A549 (cell line): ENCODE data around the gene MINDY1. TPM values are rescaled to one million over a fixed set of nuclear protein-coding genes. Genes with fewer than 3 reads are reported as not detected.

Experiments
- ATAC-seq, 2 experiments: fragments of 200-7000 bp in 1 of 2; fragments of >200 bp in 1 of 2; cut with Nextera tagmentation in 1 of 2; cut with Tn5 transposase in 1 of 2; 3 replicates each; pipeline versions ENCODE4 v1.8.0 to v1.9.1; 2018 to 2020; ENCODE audit warnings: mild to moderate bottlenecking in 1 of 2, moderate library complexity in 1 of 2
- CTCF ChIA-PET: fragments of 300-600 bp; sonication (Branson Sonifier 250); formaldehyde crosslinking; extraction: SDS; loops from one replicate; lab custom pipeline; 2021; ENCODE audit warnings: antibody characterized with exemption, inconsistent platforms; lab: Yijun Ruan, JAX
- POLR2A ChIA-PET: fragments of 350-600 bp; formaldehyde crosslinking; extraction: SDS; loops from one replicate; lab custom pipeline; 2021; ENCODE audit warnings: antibody characterized with exemption, inconsistent platforms; lab: Yijun Ruan, JAX
- DNase-seq, 2 experiments: peaks; one replicate each; pipeline versions ENCODE4 v3.0.0 to v3.0.0-alpha.2; 2011 to 2016; ENCODE audit warnings: low read depth in 1 of 2, low spot score in 1 of 2
- FAIRE-seq: peaks from 2 replicates; lab custom pipeline; 2011; peaks lifted over from hg19 to GRCh38; lab: Jason Lieb, UNC
- H3K27ac ChIP-seq, 2 experiments: fragments of >200 bp; sonication (Bioruptor Twin); formaldehyde crosslinking; 3 replicates each; pipeline ENCODE4 v1.5.1; 2016 to 2017
- H3K4me1 ChIP-seq: fragments of >200 bp; sonication (Bioruptor Twin); formaldehyde crosslinking; 3 replicates; pipeline ENCODE4 v1.6.1; 2016
- H3K4me2 ChIP-seq: fragments of >200 bp; sonication (Bioruptor Twin); formaldehyde crosslinking; 3 replicates; pipeline ENCODE4 v1.6.1; 2016
- H3K4me3 ChIP-seq: fragments of >200 bp; sonication (Bioruptor Twin); formaldehyde crosslinking; 3 replicates; pipeline ENCODE4 v1.5.1; 2016
- H3K9me3 ChIP-seq: fragments of >200 bp; sonication (Bioruptor Twin); formaldehyde crosslinking; 3 replicates; pipeline ENCODE4 v1.6.1; 2016
- BHLHE40 ChIP-seq: IDR thresholded peaks from 2 replicates; pipeline ENCODE4 v1.6.1; 2012; ENCODE audit warnings: low read depth, low read length, inconsistent platforms
- CBX2 ChIP-seq: fragments of 200-600 bp; sonication (generic); IDR thresholded peaks from 2 replicates; pipeline ENCODE4 v1.6.1; 2016; ENCODE audit warnings: low read depth, mild to moderate bottlenecking, borderline replicate concordance
- CBX8 ChIP-seq: fragments of 200-600 bp; sonication (generic); IDR thresholded peaks from 2 replicates; pipeline ENCODE4 v1.6.1; 2016
- EP300 ChIP-seq, 2 experiments: fragments of >200 bp; sonication (Bioruptor Twin); formaldehyde crosslinking; IDR thresholded peaks; 2 replicates in 1 of 2; 3 replicates in 1 of 2; pipeline ENCODE4 v1.6.1; 2016 to 2017
- ESRRA ChIP-seq: fragments of 150-350 bp; IDR thresholded peaks from 2 replicates; pipeline ENCODE4 v1.6.1; 2014; ENCODE audit warnings: mild to moderate bottlenecking, low read length, borderline replicate concordance
- FOSB ChIP-seq: fragments of 250-450 bp; sonication (Bioruptor Pico); IDR thresholded peaks from 2 replicates; pipeline ENCODE4 v1.5.0; 2020; ENCODE audit warnings: mild to moderate bottlenecking, moderate library complexity
- FOXS1 ChIP-seq: fragments of 250-450 bp; sonication (Bioruptor Pico); IDR thresholded peaks from 2 replicates; pipeline ENCODE4 v1.5.0; 2020; ENCODE audit warnings: mild to moderate bottlenecking, moderate library complexity
- HDAC2 ChIP-seq: fragments of 200-600 bp; sonication (generic); IDR thresholded peaks from 2 replicates; pipeline ENCODE4 v1.6.1; 2016
- HEYL ChIP-seq: fragments of 250-450 bp; sonication (Bioruptor Pico); IDR thresholded peaks from 2 replicates; pipeline ENCODE4 v1.8.0; 2021; ENCODE audit warnings: mild to moderate bottlenecking, moderate library complexity
- HOXA7 ChIP-seq: fragments of 250-450 bp; sonication (Bioruptor Pico); IDR thresholded peaks from 2 replicates; pipeline ENCODE4 v1.5.0; 2020; ENCODE audit warnings: mild to moderate bottlenecking, moderate library complexity
- HOXB5 ChIP-seq: fragments of 250-450 bp; sonication (Bioruptor Pico); IDR thresholded peaks from 2 replicates; pipeline ENCODE4 v1.5.0; 2020; ENCODE audit warnings: mild to moderate bottlenecking, moderate library complexity
- JUN ChIP-seq, 2 experiments: fragments of >200 bp; sonication (Bioruptor Twin); formaldehyde crosslinking; IDR thresholded peaks; 2 replicates in 1 of 2; 3 replicates in 1 of 2; pipeline ENCODE4 v1.6.1; 2016 to 2017
- MAFK ChIP-seq: fragments of 450-650 bp; IDR thresholded peaks from 2 replicates; pipeline ENCODE4 v1.6.1; 2014; ENCODE audit not compliant: partially characterized antibody
- MYC ChIP-seq: IDR thresholded peaks from 2 replicates; pipeline ENCODE4 v1.6.1; 2012; ENCODE audit warnings: mild to moderate bottlenecking, inconsistent platforms, low read length, improper control_type of control experiment, borderline replicate concordance
- NFE2L2 ChIP-seq: fragments of 150-350 bp; conservative IDR thresholded peaks from 2 replicates; pipeline ENCODE4 v1.6.1; 2014; ENCODE audit warnings: low read length
- NPAS2 ChIP-seq: fragments of 250-450 bp; sonication (Bioruptor Pico); IDR thresholded peaks from 2 replicates; pipeline ENCODE4 v1.8.0; 2022; ENCODE audit warnings: mild to moderate bottlenecking, moderate library complexity, borderline replicate concordance
- NR3C1 ChIP-seq: fragments of >200 bp; sonication (Bioruptor Twin); formaldehyde crosslinking; IDR thresholded peaks from 3 replicates; pipeline ENCODE4 v1.6.1; 2017
- POLR2A ChIP-seq: IDR thresholded peaks from 2 replicates; pipeline ENCODE4 v1.6.1; 2012; ENCODE audit warnings: mild to moderate bottlenecking, low read length
- RARB ChIP-seq: fragments of 250-450 bp; sonication (Bioruptor Pico); IDR thresholded peaks from 2 replicates; pipeline ENCODE4 v1.8.0; 2021; ENCODE audit warnings: mild to moderate bottlenecking, moderate library complexity
- RCOR1 ChIP-seq: fragments of 150-350 bp; IDR thresholded peaks from 2 replicates; pipeline ENCODE4 v1.6.1; 2014; ENCODE audit warnings: antibody characterized with exemption, low read length, low read depth
- RNF2 ChIP-seq: fragments of 200-600 bp; sonication (generic); IDR thresholded peaks from 2 replicates; pipeline ENCODE4 v1.6.1; 2016; ENCODE audit warnings: low read depth, mild to moderate bottlenecking, antibody characterized with exemption, moderate library complexity, borderline replicate concordance
- TP53 ChIP-seq: fragments of 250-450 bp; sonication (Bioruptor Pico); IDR thresholded peaks from 2 replicates; pipeline ENCODE4 v1.5.0; 2021; ENCODE audit warnings: mild to moderate bottlenecking, moderate library complexity
- ZFP36 ChIP-seq: fragments of 450-650 bp; IDR thresholded peaks from 2 replicates; pipeline ENCODE4 v1.6.1; 2014; ENCODE audit warnings: borderline replicate concordance; ENCODE audit not compliant: partially characterized antibody
- ZSCAN20 ChIP-seq: fragments of 250-450 bp; sonication (Bioruptor Pico); IDR thresholded peaks from 2 replicates; pipeline ENCODE4 v1.8.0; 2022; ENCODE audit warnings: mild to moderate bottlenecking, moderate library complexity
- WGBS: methylation state at CpG from one replicate; pipeline ENCODE4 v1.1.6; 2017; ENCODE audit errors: missing lambda C conversion rate; 5-methylcytosine and 5-hydroxymethylcytosine counted together
- polyA plus RNA-seq, 4 experiments: library from polyadenylated mRNA; depleted of rRNA in 3 of 4; stranded (reverse); fragments of >200 nt; fragmentation: RNase III in 1 of 4; extraction: RNeasy Plus Mini Kit Qiagen cat#74134 plus additional on column Dnase treatment in 1 of 4; gene quantifications; 2 replicates in 3 of 4; 3 replicates in 1 of 4; pipeline ENCODE4 v1.2.3, GENCODE V29; 2011 to 2017
- TF ChIP-seq, protein P1 (sequence below): IDR thresholded peaks from 2 replicates; pipeline ENCODE4 v1.6.1; 2012; ENCODE audit warnings: low read depth, borderline replicate concordance
- TF ChIP-seq, protein P2 (sequence below): fragments of >200 bp; sonication (Bioruptor Twin); formaldehyde crosslinking; IDR thresholded peaks from 2 replicates; pipeline ENCODE4 v1.6.1; 2016
- TF ChIP-seq, protein P3 (sequence below): fragments of 200-600 bp; sonication (generic); IDR thresholded peaks from 2 replicates; pipeline ENCODE4 v1.6.1; 2016; ENCODE audit warnings: antibody characterized with exemption, mild to moderate bottlenecking, moderate library complexity
- TF ChIP-seq, protein P4 (sequence below): IDR thresholded peaks from 2 replicates; pipeline ENCODE4 v1.6.1; 2012

MINDY1 gene
- polyA plus RNA-seq, 2 of the 4 experiments (the other 2 are of a cell fraction), result 4.8 to 5.2 TPM

DNA sequence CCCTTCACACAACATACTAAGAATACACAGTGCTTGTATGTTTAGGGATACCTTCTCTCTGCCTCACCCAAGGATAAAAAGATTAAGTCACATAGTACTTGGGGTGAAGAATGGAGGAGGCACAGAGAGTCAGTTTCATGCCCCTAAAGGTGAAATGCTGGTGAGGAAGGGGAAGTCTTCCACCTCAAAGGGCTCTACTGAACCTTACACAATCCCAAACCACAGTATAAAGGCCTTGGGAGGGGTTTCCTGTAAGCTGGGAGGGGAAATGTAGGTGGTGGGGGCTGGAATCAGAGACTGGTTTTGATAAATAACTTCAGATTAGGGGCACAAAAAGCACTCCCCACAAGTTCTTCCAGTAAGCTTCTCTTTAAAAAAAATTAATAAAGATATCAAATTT is 3.5 kb downstream of the MINDY1 start:
- Histone ChIP-seq H3K4me3 (no peak overlapping the region), H3K4me2 (no peak overlapping the region), H3K27ac (no peak overlapping the region), H3K9me3 (no peaks in the 10 kb centered on the region), H3K4me1 (peaks cover 20% of the 10 kb centered on the region)
- ChIA-PET CTCF (interaction anchor here (24.0 kb wide), 1 partner anchor 18 kb away, joined by 586 read pairs; the partner anchor contains the start of genes ANXA9 and CERS2), POLR2A (no interaction called here)
- no peak for FAIRE-seq
- ATAC-seq, result no peak
- TF ChIP-seq NFE2L2 (no peak), ZFP36 (no peak), HDAC2 (no peak), MAFK (no peak), RARB (CRISPR knock-in tag) (no peak), RNF2 (no peak), FOSB (CRISPR knock-in tag) (no peak), JUN (IDR thresholded peaks at IDR 0.05) (no peak), FOXS1 (CRISPR knock-in tag) (no peak), ZSCAN20 (CRISPR knock-in tag) (no peak), RCOR1 (no peak), HOXB5 (CRISPR knock-in tag) (no peak), POLR2A (no peak), HEYL (CRISPR knock-in tag) (no peak), ESRRA (no peak)
- TF ChIP-seq, protein P1, sequence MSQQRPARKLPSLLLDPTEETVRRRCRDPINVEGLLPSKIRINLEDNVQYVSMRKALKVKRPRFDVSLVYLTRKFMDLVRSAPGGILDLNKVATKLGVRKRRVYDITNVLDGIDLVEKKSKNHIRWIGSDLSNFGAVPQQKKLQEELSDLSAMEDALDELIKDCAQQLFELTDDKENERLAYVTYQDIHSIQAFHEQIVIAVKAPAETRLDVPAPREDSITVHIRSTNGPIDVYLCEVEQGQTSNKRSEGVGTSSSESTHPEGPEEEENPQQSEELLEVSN, result no peak
- TF ChIP-seq, protein P2, sequence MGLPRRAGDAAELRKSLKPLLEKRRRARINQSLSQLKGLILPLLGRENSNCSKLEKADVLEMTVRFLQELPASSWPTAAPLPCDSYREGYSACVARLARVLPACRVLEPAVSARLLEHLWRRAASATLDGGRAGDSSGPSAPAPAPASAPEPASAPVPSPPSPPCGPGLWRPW, result no peak
- no peak for DNase-seq

DNA sequence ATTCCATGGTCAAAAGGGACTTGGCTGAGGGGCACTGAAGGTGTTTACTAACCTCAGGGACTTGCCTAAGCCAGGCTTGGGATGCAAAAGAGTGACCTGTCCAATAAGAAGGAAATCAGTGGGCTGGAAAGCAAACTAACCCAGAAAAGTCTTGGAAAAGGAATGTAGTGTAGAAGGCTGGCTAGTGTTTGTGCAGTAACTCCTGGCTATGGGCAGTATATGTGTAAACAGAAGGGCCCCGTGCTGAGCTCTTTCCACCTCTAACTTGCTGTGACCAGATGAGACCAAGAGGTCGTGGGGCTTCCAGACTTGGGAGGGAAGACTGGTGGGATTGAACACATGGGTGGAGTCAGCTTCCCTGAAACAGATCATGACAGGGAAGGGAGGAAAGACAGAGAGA is 4.1 kb downstream of the MINDY1 start:
- DNase-seq (no peak), ATAC-seq (no peak), FAIRE-seq (no peak)
- Histone ChIP-seq H3K27ac (no peak overlapping the region), H3K4me3 (no peak overlapping the region), H3K4me1 (peaks cover 17% of the 10 kb centered on the region), H3K9me3 (no peaks in the 10 kb centered on the region), H3K4me2 (no peak overlapping the region)
- POLR2A ChIA-PET, result no interaction called here
- WGBS, result 45% methylated on average over 2 of the region's 2 CpGs
- CTCF ChIA-PET, result interaction anchor here (1.0 to 24.0 kb wide), 2 partner anchors 17 to 80 kb away, joined by 4 to 586 read pairs; partner anchors contain the start of genes ANXA9 and CERS2
- no peak for TF ChIP-seq EP300 (IDR thresholded peaks at IDR 0.05)
- no peak for TF ChIP-seq BHLHE40
- TF ChIP-seq NR3C1, result no peak

DNA sequence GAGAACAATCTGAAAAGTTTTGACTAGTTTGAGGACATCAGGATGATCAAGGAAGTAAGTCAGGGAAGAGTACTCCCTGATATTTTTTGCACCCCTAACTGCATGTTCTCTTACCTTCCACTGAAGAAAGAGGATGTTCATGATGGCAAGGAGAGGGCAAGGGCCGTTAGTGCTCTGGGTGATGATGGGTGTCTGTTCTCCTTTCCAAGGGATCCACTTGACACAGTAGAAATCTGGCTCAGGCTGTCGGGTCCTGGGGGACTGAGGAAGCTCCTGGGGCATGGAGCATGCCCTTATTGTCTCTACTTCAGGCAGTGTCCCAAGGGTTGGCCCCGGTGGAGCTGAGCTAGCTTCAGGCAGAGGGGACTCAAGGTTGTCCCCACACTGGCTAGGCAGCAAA is 4.7 kb downstream of the MINDY1 start:
- ATAC-seq (no peak), FAIRE-seq (no peak), DNase-seq (no peak)
- H3K4me2 ChIP-seq, result no peak overlapping the region
- ChIA-PET POLR2A (no interaction called here), CTCF (interaction anchor here (0.9 to 24.0 kb wide), 4 partner anchors 16 to 444 kb away, joined by 3 to 586 read pairs (median 4); partner anchors contain the start of genes ANXA9 and CERS2)
- peaks cover 11% of the 10 kb centered on the region for H3K4me1 ChIP-seq
- H3K9me3 ChIP-seq, result no peaks in the 10 kb centered on the region
- 69% methylated on average over 3 of the region's 3 CpGs for WGBS
- TF ChIP-seq NPAS2 (CRISPR knock-in tag), result no peak
- no peak for TF ChIP-seq RARB (CRISPR knock-in tag)
- no peak overlapping the region for H3K27ac ChIP-seq
- no peak overlapping the region for H3K4me3 ChIP-seq

DNA sequence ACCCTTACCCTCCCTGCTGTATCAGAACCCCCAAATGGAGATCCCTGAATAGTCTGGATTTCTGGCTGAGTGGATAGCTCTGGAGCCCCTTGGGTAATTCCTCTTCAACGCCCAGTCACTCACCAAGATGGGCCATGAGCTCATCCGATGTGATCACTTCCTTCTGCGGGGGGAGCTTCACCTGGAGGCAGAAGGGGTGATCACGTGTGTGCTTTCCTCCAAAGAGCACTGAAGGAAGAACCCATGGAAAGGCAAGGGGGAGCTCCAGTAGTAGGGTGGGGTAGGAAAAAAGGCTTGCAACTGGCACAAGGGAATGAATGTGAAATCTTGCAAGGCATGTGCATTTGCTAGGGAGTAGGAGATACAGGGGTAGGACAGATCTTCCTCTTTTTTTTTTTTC is 5.1 kb downstream of the MINDY1 start:
- FAIRE-seq, result no peak
- ChIA-PET CTCF (interaction anchor here (0.9 to 24.0 kb wide), 5 partner anchors 16 to 443 kb away, joined by 3 to 586 read pairs (median 3); partner anchors contain the start of genes ANXA9 and CERS2), POLR2A (no interaction called here)
- 80% methylated on average over 4 of the region's 4 CpGs for WGBS
- no peaks in the 10 kb centered on the region for H3K9me3 ChIP-seq
- H3K4me3 ChIP-seq, result no peak overlapping the region
- no peak overlapping the region for H3K27ac ChIP-seq
- H3K4me2 ChIP-seq, result no peak overlapping the region
- DNase-seq, result no peak
- no peak for ATAC-seq
- peaks cover 8% of the 10 kb centered on the region for H3K4me1 ChIP-seq
- no peak for TF ChIP-seq ESRRA
- TF ChIP-seq, protein P2, result no peak
- no peak for TF ChIP-seq CBX8
- no peak for TF ChIP-seq RARB (CRISPR knock-in tag)
- TF ChIP-seq, protein P3, sequence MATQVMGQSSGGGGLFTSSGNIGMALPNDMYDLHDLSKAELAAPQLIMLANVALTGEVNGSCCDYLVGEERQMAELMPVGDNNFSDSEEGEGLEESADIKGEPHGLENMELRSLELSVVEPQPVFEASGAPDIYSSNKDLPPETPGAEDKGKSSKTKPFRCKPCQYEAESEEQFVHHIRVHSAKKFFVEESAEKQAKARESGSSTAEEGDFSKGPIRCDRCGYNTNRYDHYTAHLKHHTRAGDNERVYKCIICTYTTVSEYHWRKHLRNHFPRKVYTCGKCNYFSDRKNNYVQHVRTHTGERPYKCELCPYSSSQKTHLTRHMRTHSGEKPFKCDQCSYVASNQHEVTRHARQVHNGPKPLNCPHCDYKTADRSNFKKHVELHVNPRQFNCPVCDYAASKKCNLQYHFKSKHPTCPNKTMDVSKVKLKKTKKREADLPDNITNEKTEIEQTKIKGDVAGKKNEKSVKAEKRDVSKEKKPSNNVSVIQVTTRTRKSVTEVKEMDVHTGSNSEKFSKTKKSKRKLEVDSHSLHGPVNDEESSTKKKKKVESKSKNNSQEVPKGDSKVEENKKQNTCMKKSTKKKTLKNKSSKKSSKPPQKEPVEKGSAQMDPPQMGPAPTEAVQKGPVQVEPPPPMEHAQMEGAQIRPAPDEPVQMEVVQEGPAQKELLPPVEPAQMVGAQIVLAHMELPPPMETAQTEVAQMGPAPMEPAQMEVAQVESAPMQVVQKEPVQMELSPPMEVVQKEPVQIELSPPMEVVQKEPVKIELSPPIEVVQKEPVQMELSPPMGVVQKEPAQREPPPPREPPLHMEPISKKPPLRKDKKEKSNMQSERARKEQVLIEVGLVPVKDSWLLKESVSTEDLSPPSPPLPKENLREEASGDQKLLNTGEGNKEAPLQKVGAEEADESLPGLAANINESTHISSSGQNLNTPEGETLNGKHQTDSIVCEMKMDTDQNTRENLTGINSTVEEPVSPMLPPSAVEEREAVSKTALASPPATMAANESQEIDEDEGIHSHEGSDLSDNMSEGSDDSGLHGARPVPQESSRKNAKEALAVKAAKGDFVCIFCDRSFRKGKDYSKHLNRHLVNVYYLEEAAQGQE, result no peak
- TF ChIP-seq HOXA7 (CRISPR knock-in tag), result no peak
- TF ChIP-seq MYC, result no peak
- TF ChIP-seq ZSCAN20 (CRISPR knock-in tag), result no peak
- no peak for TF ChIP-seq CBX2
- no peak for TF ChIP-seq JUN (IDR thresholded peaks at IDR 0.05)
- TF ChIP-seq, protein P4, sequence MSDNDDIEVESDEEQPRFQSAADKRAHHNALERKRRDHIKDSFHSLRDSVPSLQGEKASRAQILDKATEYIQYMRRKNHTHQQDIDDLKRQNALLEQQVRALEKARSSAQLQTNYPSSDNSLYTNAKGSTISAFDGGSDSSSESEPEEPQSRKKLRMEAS, result no peak
- TF ChIP-seq MAFK, result no peak
- TF ChIP-seq TP53 (CRISPR knock-in tag), result no peak
- no peak for TF ChIP-seq FOXS1 (CRISPR knock-in tag)
